ENCODE results near the gene B9D1.

B9D1 gene

DNA sequence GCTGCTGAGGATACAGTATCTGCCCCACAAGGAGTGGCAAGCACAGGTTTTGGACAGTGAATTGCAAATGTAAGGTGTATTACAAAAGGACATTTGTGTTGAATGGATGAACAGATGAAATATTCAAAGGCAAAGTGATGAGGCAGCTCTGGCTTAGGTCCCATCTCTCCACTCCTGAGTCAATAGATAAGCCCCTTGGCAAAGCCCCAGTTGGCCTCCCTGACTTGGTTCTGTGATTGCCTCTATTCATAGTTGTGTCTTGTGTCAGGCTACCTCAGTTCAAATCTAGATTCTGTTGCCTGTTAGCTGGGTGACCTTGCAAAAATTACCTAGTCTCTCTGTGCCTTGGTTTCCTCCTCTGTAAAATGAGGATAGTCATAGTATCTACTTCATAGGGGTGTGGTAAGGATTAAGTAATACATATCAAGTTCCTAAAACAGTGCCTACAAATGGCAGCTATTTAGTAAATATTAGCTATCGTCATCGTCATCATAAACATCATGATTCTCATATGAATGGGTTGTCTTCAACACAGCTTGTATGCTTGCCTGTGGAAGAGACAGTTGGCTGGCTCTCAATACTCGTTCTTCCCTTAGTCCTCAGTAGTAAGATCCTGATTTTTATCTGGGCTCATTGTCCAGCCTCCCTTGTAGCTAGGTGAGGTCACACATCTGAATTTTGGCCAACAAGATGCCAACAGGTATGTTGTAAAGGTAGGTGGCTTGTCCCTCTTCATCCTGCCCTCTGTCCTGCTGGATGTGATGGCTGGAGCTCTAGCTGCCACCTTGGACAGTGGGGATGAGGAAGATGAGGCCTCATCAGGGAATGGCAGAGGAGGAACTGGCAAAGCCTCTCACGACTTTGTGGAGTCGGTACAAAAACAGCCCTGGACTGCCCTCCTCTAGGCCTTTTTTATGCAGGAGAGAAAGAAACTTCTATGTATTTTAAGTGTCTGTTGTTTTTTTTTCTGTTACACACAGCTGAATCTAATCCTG is 26.6 kb upstream of the B9D1 start:
- no peak for DNase-seq

DNA sequence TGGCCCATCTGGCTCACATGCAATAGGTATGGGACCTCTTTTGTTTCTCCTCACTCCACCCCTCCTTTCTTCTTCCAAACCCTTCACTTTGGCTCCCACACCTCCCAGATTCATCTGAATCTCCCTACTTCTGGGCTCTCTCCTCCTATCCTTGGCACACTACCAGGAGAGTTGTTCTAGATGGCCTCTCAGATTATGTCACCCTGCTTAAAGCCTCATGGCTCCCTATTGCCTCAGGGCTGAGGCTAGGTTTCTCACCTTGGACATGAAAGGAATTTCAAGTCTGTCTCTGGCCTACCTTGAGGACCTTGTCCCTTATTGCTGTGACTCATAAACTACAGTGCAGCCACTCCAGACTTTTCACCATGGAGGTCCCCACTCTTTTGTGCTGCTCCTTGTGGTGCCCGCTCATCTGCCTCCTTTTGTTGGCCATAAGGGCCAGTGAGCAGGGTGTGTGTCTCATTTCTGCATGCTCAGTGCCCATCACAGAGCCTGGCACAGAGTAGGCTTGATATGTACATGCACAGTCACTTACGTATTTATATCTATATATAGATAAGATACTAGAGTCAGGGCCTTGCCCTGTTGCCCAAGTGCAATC is 25.5 kb upstream of the B9D1 start:
- no peak for DNase-seq

- no peak for DNase-seq
These were observed 24.7 kb upstream of the B9D1 start, which contains the start of gene MFAP4 for GRCh38 chr17:19386974-19387920. TSS of gene MFAP4 (minus strand) at chr17:19387190. CDS start at chr17:19387155, 35 bp downstream.

DNA sequence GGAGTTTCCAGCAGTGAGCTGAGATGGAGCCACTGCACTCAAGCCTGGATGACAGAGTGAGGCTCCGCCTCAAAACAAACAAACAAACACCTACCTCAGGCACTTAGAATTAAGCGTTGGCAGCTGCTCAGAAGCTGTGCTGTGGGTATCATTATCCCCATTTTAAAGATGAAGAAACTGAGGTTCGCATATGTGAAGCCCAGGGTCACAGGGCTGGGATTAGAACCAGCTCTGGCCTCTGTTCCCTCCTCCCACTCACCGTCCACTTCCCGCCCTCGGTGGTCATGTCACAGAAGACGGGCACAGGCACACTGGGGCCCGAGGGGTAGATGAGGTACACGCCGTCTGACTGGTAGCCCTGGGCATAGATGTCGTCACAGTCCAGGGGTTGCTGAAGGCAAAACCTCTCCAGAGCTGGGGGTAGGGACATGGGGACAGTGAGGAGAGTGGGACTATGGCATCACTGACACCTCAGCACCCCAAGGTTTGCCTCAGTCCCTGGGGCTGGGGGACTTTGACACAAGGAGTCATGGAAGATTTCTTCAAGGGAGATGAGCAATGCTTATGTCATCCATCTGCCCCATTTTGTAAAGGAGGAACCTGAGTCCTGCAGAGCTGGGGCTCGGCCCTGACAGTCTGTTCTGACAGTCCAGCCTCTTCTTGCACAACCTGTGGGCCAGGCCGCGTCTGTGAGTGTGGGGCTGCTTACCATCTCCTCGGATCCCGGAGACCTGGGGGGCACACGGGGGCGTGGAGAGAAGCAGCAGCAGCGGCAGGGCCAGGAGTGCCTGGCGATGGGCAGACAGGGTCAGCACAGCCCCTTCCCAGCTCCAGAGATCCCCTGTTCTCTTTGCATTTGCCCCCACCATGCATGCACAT is 23.8 kb upstream of the B9D1 start:
- DNase-seq, result no peak

DNA sequence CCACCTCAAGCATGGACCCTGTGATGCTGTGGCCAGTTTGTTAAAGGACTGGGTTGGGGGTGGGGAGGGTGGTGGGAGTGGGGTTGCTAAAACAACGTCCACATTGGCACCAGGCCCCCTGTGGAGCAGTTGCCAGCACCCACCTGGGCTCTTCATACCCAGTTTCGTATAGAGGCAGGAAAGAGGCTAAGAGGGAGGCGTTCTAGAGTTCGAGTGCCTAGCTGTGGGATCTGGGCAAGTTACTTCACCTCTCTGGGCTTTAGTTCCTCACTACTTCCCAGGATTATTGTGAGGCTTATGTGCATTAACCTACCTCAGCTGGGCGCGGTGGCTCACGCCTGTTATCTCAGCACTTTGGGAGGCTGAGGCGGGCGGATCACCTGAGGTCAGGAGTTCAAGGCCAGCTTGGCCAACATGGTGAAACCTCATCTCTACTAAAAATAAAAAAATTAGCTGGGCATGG is 23.0 kb upstream of the B9D1 start:
- no peak for DNase-seq

GRCh38 chr17:19384723-19385391 is 22.3 kb upstream of the B9D1 start:
- no peak for DNase-seq

DNA sequence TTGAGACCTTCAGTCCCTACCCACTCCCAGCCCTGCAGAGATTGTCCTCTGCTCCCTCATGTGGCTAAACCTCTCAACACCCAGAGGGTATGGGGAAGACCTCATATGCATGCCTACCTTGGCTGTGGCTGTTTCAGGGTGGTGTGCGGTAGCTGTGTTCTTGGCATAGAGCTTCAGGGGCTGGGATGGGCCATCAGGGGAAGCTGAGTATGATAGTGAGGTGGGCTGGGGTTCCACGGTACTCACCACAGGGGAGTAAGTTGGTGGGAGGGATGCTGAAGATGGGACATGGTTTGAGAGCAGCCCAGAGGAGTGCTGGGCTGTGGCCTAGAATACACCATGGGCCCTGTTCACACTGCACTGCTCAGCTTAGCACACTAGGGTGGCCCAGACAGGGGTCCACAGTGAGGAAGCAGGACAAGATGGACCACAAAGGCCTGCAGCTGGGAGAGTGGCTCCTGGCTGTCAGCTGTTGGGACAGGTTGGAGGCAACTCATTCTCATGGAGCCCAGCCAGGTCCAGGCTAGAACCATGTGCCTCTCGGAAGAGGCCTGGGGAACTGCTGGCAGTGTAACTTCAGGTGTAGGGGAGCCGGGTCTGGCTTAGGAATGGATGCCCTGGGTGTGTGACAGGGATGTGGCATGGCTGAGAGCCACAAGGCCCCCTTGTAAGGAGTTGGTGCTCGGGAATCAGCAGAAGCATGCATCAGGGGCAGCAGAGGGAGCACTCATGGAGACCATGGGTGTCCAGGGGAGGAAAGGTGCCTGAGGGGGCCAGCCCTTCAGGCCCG is 21.4 kb upstream of the B9D1 start:
- DNase-seq, result no peak

GRCh38 chr17:19382531-19383444 is 20.3 kb upstream of the B9D1 start:
- DNase-seq, result no peak

DNA sequence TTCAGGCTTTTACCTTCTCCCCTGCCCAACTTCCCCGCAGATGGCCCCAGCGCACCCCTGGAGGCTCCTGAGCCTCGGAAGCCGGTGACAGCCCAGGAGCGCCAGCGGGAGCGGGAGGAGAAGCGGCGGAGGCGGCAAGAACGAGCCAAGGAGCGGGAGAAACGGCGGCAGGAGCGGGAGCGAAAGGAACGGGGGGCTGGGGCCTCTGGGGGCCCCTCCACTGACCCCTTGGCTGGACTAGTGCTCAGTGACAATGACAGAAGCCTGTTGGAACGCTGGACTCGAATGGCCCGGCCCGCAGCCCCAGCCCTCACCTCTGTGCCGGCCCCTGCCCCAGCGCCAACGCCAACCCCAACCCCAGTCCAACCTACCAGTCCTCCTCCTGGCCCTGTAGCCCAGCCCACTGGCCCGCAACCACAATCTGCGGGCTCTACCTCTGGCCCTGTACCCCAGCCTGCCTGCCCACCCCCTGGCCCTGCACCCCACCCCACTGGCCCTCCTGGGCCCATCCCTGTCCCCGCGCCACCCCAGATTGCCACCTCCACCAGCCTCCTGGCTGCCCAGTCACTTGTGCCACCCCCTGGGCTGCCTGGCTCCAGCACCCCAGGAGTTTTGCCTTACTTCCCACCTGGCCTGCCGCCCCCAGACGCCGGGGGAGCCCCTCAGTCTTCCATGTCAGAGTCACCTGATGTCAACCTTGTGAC is 19.4 kb upstream of the B9D1 start:
- no peak for DNase-seq

- DNase-seq, result no peak
These were observed 18.8 kb upstream of the B9D1 start for GRCh38 chr17:19381361-19381740.

DNA sequence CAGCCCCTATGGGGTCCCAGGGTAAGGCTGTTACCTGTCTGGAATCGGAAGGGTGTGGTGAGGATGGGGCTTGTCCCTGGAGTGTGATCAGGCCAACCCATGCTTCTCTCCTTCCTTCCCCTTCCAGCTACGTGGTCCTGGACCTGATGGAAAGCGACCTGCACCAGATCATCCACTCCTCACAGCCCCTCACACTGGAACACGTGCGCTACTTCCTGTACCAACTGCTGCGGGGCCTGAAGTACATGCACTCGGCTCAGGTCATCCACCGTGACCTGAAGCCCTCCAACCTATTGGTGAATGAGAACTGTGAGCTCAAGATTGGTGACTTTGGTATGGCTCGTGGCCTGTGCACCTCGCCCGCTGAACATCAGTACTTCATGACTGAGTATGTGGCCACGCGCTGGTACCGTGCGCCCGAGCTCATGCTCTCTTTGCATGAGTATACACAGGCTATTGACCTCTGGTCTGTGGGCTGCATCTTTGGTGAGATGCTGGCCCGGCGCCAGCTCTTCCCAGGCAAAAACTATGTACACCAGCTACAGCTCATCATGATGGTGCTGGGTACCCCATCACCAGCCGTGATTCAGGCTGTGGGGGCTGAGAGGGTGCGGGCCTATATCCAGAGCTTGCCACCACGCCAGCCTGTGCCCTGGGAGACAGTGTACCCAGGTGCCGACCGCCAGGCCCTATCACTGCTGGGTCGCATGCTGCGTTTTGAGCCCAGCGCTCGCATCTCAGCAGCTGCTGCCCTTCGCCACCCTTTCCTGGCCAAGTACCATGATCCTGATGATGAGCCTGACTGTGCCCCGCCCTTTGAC is 18.2 kb upstream of the B9D1 start:
- DNase-seq, result no peak

DNA sequence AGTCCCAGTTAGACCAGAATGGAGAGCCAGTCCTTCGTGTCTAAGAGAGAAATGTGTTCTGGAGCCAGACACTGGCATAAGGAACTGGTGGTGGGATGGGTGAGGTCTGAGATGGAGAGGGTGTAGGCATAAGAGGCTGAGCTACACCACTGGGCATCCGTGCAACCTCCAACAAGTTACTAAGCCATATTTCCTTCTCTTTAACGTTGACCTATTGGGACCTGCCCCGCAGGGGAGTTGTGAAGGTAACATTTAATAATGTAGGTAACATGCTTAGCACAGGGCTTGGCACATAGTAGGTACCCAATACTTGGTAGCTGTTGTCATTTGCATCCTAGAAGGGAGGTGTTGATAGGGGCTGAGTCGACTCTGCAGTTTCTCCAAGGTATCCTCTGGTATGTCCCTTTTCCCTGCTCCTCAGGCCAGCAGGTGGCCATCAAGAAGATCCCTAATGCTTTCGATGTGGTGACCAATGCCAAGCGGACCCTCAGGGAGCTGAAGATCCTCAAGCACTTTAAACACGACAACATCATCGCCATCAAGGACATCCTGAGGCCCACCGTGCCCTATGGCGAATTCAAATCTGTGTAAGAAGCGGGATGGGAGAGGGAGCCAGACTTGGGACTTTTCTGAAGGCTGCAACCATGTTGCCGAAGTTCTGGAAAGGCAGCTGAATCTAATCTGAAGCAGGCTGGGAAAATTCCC is 17.0 kb upstream of the B9D1 start:
- DNase-seq, result no peak

GRCh38 chr17:19378416-19379360 is 16.2 kb upstream of the B9D1 start, which contains the start of gene MAPK7:
TSS of gene MAPK7 (plus strand) at chr17:19378498. CDS start at chr17:19378901, 403 bp downstream.
- no peak for DNase-seq

DNA sequence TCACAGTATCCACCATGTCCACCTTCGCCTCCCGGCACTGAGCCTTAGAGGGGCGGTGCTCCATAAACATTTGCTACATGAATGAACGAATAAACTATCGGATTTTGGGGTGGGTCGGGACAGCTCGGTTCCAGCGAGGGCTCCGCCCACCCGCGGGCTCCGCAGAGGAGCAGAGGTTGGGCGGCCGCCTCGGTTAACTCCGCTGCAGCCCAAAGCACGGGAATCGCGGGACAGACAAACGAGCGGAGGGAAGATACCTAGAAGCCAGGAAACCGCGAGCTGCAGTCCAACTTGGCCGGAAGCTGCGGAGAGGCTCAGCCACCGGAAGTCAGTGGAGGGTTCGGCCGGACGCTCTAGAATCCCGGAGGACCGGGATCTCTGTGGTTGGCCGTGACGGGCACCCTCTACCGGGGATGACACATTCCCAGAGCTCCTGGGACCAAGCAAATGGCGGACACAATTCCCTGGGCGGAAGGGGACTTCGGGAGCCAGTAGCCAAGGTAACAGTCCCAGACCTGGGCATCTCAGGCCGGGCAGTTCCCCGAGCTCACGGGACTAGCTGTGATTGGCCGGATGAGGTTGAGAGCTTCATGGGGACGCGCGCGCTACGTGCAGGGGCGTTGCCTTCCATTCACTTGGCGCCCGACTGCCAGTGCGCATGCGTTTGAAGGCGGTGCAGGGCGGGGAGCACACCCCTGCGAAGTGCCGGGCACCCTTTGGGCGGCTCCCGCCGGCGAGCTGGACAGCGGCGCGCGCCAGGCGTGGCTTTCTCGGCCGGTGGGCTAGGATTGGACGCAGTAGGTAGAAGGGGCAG is 15.3 kb upstream of the B9D1 start:
- peak; percentile 96 for DNase-seq

DNA sequence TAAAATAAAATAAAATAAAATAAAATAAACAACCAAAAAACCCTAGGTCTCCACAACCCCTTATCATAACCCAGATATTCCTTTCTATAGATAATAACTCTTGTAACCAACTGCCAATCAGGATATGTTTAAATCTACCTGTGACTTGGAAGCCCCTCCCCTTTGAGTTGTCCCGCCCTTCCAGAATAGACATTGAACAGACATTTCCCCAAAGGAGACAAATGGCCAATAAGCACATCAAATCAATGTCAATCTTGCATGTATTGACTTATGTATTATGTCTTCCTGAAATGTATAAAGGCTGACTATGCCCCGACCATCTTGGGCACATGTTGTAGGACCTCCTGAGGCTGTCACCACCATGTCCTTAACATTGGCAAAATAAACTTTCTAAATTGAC is 14.3 kb upstream of the B9D1 start:
- DNase-seq, result no peak

Data from activated CD8-positive, alpha-beta memory T cell treated with anti-CD3 and anti-CD28 coated beads for 24 hours (primary cell).